Epithelial cell of prostate (primary cell): Measurements from ENCODE around the gene SEC14L5.
"Not testable (repeated sequence)": the region's sequence is repeated elsewhere in the genome, so short reads cannot be mapped to it uniquely, and the experiment has no call there.

Experiments used
- DNase-seq: peaks from one replicate; pipeline ENCODE4 v3.0.0-alpha.2; 2011; ENCODE audit warnings: low read depth, low spot score
- H3K27ac ChIP-seq: fragments of 450-650 bp; 2 replicates; pipeline ENCODE4 v1.5.1; 2017; ENCODE audit warnings: mild to moderate bottlenecking

Gene SEC14L5

GRCh38 chr16:4947722-4948503 lies 10.2 kb upstream of the SEC14L5 start:
- DNase-seq: no peak
- H3K27ac ChIP-seq: peak overlapping the region; percentile 17

- DNase-seq: no peak
- H3K27ac ChIP-seq: no peak overlapping the region
These were observed 9.0 kb upstream of the SEC14L5 start for GRCh38 chr16:4948903-4949766.

- no peak overlapping the region for H3K27ac ChIP-seq
- no peak for DNase-seq
These were observed 8.1 kb upstream of the SEC14L5 start for GRCh38 chr16:4949986-4950385.

- not testable (repeated sequence) for DNase-seq, H3K27ac ChIP-seq
These were observed 6.5 kb upstream of the SEC14L5 start for GRCh38 chr16:4951583-4951982.

- no peak overlapping the region for H3K27ac ChIP-seq
- no peak for DNase-seq
These were observed 3.4 kb upstream of the SEC14L5 start for GRCh38 chr16:4954714-4955113.

- H3K27ac ChIP-seq: peak overlapping the region; percentile 38
- DNase-seq: no peak
These were observed 760 bp upstream of the SEC14L5 start for GRCh38 chr16:4957420-4957719.

- no peak overlapping the region for H3K27ac ChIP-seq
- no peak for DNase-seq
These were observed 644 bp downstream of the SEC14L5 start for GRCh38 chr16:4958510-4959438.

- H3K27ac ChIP-seq: no peak overlapping the region
These were observed 2.4 kb downstream of the SEC14L5 start for GRCh38 chr16:4960579-4960978.

GRCh38 chr16:4962716-4963115 lies 4.6 kb downstream of the SEC14L5 start:
- DNase-seq: no peak
- H3K27ac ChIP-seq: no peak overlapping the region

More at GRCh38 chr16:4960579-4960978, 2.4 kb downstream of the SEC14L5 start:
- DNase-seq: no peak

- not testable (repeated sequence) for H3K27ac ChIP-seq, DNase-seq
These were observed 5.4 kb downstream of the SEC14L5 start for GRCh38 chr16:4963527-4963926.

- DNase-seq: no peak
- H3K27ac ChIP-seq: no peak overlapping the region
These were observed 8.8 kb downstream of the SEC14L5 start for GRCh38 chr16:4966736-4967453.

- DNase-seq, H3K27ac ChIP-seq: not testable (repeated sequence)
These were observed 10.1 kb downstream of the SEC14L5 start for GRCh38 chr16:4968278-4968677.

- no peak for DNase-seq
- no peak overlapping the region for H3K27ac ChIP-seq
These were observed 10.9 kb downstream of the SEC14L5 start for GRCh38 chr16:4968879-4969483.

GRCh38 chr16:4970010-4970409 lies 11.9 kb downstream of the SEC14L5 start:
- no peak overlapping the region for H3K27ac ChIP-seq
- no peak for DNase-seq

GRCh38 chr16:4972938-4973587 lies 14.9 kb downstream of the SEC14L5 start:
- DNase-seq: no peak
- no peak overlapping the region for H3K27ac ChIP-seq

- DNase-seq: no peak
- H3K27ac ChIP-seq: no peak overlapping the region
These were observed 17.9 kb downstream of the SEC14L5 start for GRCh38 chr16:4976079-4976478.

- H3K27ac ChIP-seq: no peak overlapping the region
- DNase-seq: no peak
These were observed 18.5 kb downstream of the SEC14L5 start for GRCh38 chr16:4976611-4977145.

- DNase-seq: no peak
- no peak overlapping the region for H3K27ac ChIP-seq
These were observed 21.0 kb downstream of the SEC14L5 start for GRCh38 chr16:4979164-4979563.
